IPS-11a (cell line): Measurements from ENCODE around the gene QKI.
"Not testable (repeated sequence)": the region's sequence is repeated elsewhere in the genome, so short reads cannot be mapped to it uniquely, and the experiment has no call there.

Experiments
- H3K4me3 ChIP-seq: one replicate; pipeline ENCODE4 v1.5.1; 2013; ENCODE audit warnings: low read depth, low read length, control low read depth

The QKI gene

GRCh38 chr6:163413345-163414116, 987 bp upstream of the QKI start:
- H3K4me3 ChIP-seq, result peak overlapping the region; percentile 60

- peak overlapping the region; percentile 82 for H3K4me3 ChIP-seq
These were observed 565 bp downstream of the QKI start for GRCh38 chr6:163414946-163415619.

GRCh38 chr6:163415620-163416556, 1.4 kb downstream of the QKI start:
- H3K4me3 ChIP-seq, result peak overlapping the region; percentile 82

GRCh38 chr6:163416557-163417253, 2.2 kb downstream of the QKI start:
- H3K4me3 ChIP-seq, result peak overlapping the region; percentile 82

DNA sequence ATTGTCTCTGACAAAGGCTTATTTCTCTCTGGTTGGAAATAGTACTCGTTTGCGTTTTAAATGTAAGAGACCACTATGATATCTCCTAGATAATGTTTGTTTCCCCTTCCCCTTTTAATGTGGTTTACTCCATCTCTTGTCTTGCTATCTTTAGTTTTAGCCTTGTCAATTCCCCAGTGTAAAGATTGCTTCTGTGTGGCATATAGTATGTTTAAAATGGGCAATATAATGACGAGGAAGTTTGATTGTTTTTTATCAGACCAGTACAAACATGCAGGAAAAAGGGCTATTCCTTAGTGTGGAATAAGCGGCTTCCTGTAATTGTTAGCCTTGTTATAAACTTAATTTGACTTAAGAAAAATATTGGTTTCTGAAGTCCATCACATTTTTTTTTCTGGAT, 3.1 kb downstream of the QKI start:
- peak overlapping the region; percentile 82 for H3K4me3 ChIP-seq

DNA sequence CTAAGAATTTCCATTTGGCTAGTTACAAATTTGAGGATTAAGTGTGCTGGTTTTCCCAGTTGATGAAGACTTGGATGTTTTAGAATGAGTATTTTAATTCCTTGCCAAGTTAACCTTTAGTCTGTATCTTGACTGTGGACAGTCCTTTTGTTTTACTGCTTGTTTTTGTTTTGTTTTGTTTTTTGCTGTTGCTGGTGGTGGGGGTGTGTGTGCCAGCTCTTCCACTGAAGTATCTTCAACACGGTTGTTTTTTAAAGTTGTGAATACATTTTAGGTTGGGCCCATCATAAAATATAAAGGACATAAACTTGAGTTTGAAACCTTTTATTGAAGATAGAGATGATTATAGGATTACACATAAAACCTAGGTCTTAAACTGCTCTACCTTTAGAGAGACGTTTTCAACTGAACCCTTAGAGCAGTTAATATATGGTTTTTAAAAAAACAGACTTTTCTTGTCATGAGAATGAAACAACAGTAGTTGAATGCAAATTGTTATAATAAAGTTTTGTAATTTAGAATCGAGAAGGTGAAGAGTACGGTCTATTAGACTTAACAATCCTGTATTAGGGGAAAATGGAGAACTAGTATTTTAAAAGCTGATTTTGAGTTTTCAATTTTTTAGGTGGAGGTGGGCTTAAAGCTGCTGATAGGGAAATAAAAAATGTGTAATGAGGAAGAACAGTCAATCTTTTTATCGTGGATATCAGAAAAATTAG, 4.0 kb downstream of the QKI start:
- no peak overlapping the region for H3K4me3 ChIP-seq

DNA sequence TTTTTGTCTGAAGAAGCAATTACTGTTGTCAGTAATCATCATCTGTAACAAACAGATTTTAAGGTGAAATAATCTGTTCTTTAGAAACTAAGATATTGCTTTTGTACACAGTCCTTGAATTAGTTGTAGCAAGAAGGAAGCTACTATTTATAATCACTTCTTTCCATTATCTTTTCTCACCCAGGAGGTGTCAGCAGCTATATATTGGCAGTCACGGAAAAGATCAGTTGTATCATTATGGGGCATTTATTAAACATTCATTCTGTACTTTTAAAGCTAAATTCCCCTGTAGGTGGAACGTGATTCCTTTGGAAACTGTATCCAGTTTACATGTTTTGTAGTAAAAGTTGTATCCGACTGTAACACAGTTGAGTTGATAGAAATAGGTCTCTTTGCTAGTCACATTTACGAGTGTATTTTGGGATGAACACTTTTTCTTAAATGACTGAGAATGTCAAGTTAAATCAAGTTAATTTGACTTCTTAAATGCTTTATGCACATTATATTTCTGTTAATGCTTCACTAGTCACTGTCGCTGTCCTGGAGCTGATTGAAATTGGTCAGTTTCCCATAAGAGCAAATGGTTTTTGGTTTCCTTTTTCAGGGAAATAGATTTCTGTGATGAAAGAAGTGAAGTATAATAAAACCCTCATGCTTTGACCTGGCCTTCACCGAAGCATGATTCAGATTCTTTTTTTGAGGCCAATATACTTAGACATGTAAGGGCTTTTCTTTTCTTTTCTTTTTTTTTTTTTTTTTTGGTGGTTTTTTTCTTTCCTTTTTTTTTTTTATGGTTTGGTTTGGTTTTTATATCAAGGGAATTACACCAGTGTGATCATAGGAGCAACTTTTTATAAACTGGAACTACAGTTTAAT, 5.1 kb downstream of the QKI start:
- H3K4me3 ChIP-seq, result no peak overlapping the region

GRCh38 chr6:163420289-163420614, 5.7 kb downstream of the QKI start:
- H3K4me3 ChIP-seq, result no peak overlapping the region

- no peak overlapping the region for H3K4me3 ChIP-seq
These were observed 8.0 kb downstream of the QKI start for GRCh38 chr6:163422550-163422949.

GRCh38 chr6:163423696-163424095, 9.2 kb downstream of the QKI start:
- H3K4me3 ChIP-seq, result no peak overlapping the region

GRCh38 chr6:163427498-163428254, 13.2 kb downstream of the QKI start:
- no peak overlapping the region for H3K4me3 ChIP-seq

DNA sequence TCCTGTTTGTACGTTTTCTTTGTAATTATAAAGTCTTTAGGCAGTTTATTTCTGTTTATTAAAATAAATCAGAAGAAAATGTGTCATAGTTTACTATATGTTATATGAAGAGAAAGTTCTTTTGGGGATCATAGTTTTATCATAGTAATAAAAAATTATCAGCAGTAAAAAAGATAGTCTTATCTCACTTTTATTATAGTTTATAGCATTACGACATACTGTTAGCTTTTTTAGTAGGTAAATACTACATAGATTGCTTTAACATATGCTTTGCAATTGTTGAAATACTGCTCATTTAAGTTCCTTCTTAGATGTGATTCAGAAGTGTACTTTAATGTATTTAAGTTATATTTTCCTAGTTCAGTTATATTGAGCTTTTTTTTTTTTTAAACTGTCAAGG, 13.9 kb downstream of the QKI start:
- H3K4me3 ChIP-seq, result no peak overlapping the region

DNA sequence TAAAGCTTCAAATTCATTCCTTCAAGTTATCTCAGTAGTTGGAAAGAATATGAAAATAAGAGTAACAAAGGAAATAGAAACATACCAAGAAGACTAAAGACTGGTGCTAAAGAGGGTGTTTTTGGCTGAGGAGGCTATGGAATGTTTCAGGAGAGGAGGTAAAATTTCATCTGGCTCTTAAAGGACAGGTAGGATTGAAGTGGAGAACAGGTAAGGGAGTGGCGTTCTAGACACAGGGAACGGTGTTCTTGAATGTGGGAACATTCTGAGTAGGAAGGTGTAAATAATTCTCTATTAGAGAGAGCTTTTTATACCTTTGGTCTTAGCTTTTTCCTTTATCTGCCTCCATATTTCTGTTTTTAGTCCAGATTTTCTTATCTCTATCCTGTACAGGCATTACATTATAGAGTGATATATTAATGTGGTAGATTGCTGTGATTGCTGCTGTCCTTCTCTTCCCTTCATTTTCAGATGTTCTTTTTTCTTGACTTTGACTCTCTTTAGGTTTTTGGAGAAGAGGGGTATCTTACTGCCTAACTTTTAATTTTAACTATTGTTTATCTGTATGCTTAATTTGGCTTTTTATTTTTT, 15.4 kb downstream of the QKI start:
- no peak overlapping the region for H3K4me3 ChIP-seq

GRCh38 chr6:163432300-163432699, 17.8 kb downstream of the QKI start:
- H3K4me3 ChIP-seq, result no peak overlapping the region

GRCh38 chr6:163433486-163433885, 19.0 kb downstream of the QKI start:
- H3K4me3 ChIP-seq, result not testable (repeated sequence)

- no peak overlapping the region for H3K4me3 ChIP-seq
These were observed 20.5 kb downstream of the QKI start for GRCh38 chr6:163435023-163435422.

DNA sequence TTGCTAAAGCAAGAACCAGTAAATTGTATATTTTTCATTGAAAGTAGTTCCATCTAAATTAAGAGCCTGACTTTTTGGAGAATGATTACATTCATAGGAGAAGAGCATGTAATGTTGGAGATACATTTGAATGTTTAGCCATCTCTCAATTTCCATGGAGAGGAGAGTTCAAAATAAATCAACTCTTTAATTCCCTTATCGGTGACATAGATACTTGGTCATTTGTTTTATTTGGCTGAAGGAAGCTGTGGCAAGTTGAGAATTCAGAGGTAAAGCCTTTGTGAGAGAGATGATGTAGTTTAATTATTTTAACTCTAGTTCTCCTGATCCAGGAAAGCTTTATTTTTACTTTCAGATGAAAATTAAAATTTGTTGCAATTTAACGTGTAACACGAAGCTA, 22.3 kb downstream of the QKI start:
- no peak overlapping the region for H3K4me3 ChIP-seq

DNA sequence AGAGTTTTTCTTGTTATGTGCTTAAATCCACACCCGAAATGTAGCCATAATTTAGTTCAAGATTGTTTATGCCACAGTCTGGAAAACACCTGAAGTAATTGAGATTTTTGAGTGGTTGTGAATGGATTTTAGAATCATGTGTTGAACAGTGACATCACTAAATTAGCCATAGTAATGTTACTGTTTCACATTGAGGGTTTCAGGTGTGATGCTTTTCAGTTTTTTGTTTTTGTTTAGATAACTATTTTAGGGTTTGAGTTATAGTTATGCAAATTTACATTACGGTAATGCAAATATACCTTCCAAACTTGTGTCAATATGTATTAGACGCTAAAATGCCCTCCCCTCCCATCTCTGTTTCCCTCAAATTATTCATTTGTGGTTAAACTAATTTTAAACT, 22.9 kb downstream of the QKI start:
- no peak overlapping the region for H3K4me3 ChIP-seq
